HEK293 (cell line): ENCODE results near the gene PABPN1.

Experiments
- CTCF ChIP-seq: fragments of 450-650 bp; formaldehyde crosslinking; IDR thresholded peaks from 2 replicates; pipeline ENCODE4 v1.5.1; 2016; ENCODE audit warnings: missing biosample characterization, missing genetic modification characterization
- GFI1B ChIP-seq: fragments of 450-650 bp; formaldehyde crosslinking; IDR thresholded peaks from 2 replicates; pipeline ENCODE4 v1.5.1; 2016; ENCODE audit warnings: missing biosample characterization, missing genetic modification characterization
- MEIS1 ChIP-seq: sonication (generic); formaldehyde crosslinking; IDR thresholded peaks from 2 replicates; pipeline ENCODE4 v1.8.1; 2022; ENCODE audit warnings: missing genetic modification reagents, mild to moderate bottlenecking, borderline replicate concordance
- SETDB1 ChIP-seq: IDR thresholded peaks from one replicate; pipeline ENCODE4 v1.6.1; 2017; ENCODE audit warnings: mild to moderate bottlenecking, low read length, moderate library complexity, mixed read lengths; ENCODE audit not compliant: insufficient read length
- SP2 ChIP-seq: fragments of 450-650 bp; formaldehyde crosslinking; IDR thresholded peaks from 2 replicates; pipeline ENCODE4 v1.5.1; 2016; ENCODE audit warnings: missing biosample characterization, missing genetic modification characterization
- ZBTB6 ChIP-seq: fragments of 450-650 bp; formaldehyde crosslinking; IDR thresholded peaks from 2 replicates; pipeline ENCODE4 v1.5.1; 2017; ENCODE audit warnings: missing biosample characterization, missing genetic modification characterization
- ZFHX2 ChIP-seq: fragments of 450-650 bp; formaldehyde crosslinking; conservative IDR thresholded peaks from 2 replicates; pipeline ENCODE4 v1.5.1; 2016; ENCODE audit warnings: missing biosample characterization, missing genetic modification characterization
- ZFP69B ChIP-seq: fragments of 450-650 bp; formaldehyde crosslinking; IDR thresholded peaks from 2 replicates; pipeline ENCODE4 v1.5.1; 2016; ENCODE audit warnings: missing biosample characterization, missing genetic modification characterization
- ZIC2 ChIP-seq: fragments of 450-650 bp; formaldehyde crosslinking; IDR thresholded peaks from 2 replicates; pipeline ENCODE4 v1.5.1; 2016; ENCODE audit warnings: missing biosample characterization, missing genetic modification characterization
- ZNF132 ChIP-seq: fragments of 450-650 bp; formaldehyde crosslinking; IDR thresholded peaks from 2 replicates; pipeline ENCODE4 v1.5.1; 2017; ENCODE audit warnings: missing biosample characterization, missing genetic modification characterization, borderline replicate concordance
- ZNF157 ChIP-seq: fragments of 450-650 bp; formaldehyde crosslinking; IDR thresholded peaks from 2 replicates; pipeline ENCODE4 v1.5.1; 2016; ENCODE audit warnings: missing biosample characterization, missing genetic modification characterization
- ZNF169 ChIP-seq: fragments of 450-650 bp; formaldehyde crosslinking; IDR thresholded peaks from 2 replicates; pipeline ENCODE4 v1.5.1; 2016; ENCODE audit warnings: missing biosample characterization, missing genetic modification characterization
- ZNF174 ChIP-seq: fragments of 450-650 bp; formaldehyde crosslinking; IDR thresholded peaks from 2 replicates; pipeline ENCODE4 v1.5.0; 2017; ENCODE audit warnings: missing biosample characterization, mild to moderate bottlenecking, missing genetic modification characterization
- ZNF214 ChIP-seq: fragments of 450-650 bp; formaldehyde crosslinking; IDR thresholded peaks from 2 replicates; pipeline ENCODE4 v1.5.1; 2017; ENCODE audit warnings: missing biosample characterization, mild to moderate bottlenecking, missing genetic modification characterization, borderline replicate concordance
- ZNF23 ChIP-seq: fragments of 450-650 bp; formaldehyde crosslinking; IDR thresholded peaks from 2 replicates; pipeline ENCODE4 v1.5.1; 2016; ENCODE audit warnings: missing biosample characterization, missing genetic modification characterization, borderline replicate concordance
- ZNF248 ChIP-seq: fragments of 450-650 bp; formaldehyde crosslinking; IDR thresholded peaks from 2 replicates; pipeline ENCODE4 v1.5.1; 2017; ENCODE audit warnings: missing biosample characterization, missing genetic modification characterization
- ZNF26 ChIP-seq: fragments of 450-650 bp; formaldehyde crosslinking; IDR thresholded peaks from 2 replicates; pipeline ENCODE4 v1.5.1; 2016; ENCODE audit warnings: missing biosample characterization, missing genetic modification characterization
- ZNF266 ChIP-seq: fragments of 450-650 bp; formaldehyde crosslinking; IDR thresholded peaks from 2 replicates; pipeline ENCODE4 v1.5.1; 2016; ENCODE audit warnings: missing biosample characterization, missing genetic modification characterization, low read depth
- ZNF311 ChIP-seq: fragments of 450-650 bp; formaldehyde crosslinking; IDR thresholded peaks from 2 replicates; pipeline ENCODE4 v1.5.1; 2017; ENCODE audit warnings: missing biosample characterization, missing genetic modification characterization, borderline replicate concordance
- ZNF335 ChIP-seq: fragments of 450-650 bp; formaldehyde crosslinking; conservative IDR thresholded peaks from 2 replicates; pipeline ENCODE4 v1.5.1; 2016; ENCODE audit warnings: missing biosample characterization, missing genetic modification characterization
- ZNF416 ChIP-seq: fragments of 450-650 bp; formaldehyde crosslinking; IDR thresholded peaks from 2 replicates; pipeline ENCODE4 v1.5.1; 2016; ENCODE audit warnings: missing biosample characterization, missing genetic modification characterization
- ZNF449 ChIP-seq: fragments of 450-650 bp; formaldehyde crosslinking; IDR thresholded peaks from 2 replicates; pipeline ENCODE4 v1.5.1; 2017; ENCODE audit warnings: missing biosample characterization, mild to moderate bottlenecking, missing genetic modification characterization, moderate library complexity
- ZNF501 ChIP-seq: fragments of 450-650 bp; formaldehyde crosslinking; IDR thresholded peaks from 2 replicates; pipeline ENCODE4 v1.5.1; 2016; ENCODE audit warnings: missing biosample characterization, missing genetic modification characterization
- ZNF555 ChIP-seq: fragments of 450-650 bp; formaldehyde crosslinking; conservative IDR thresholded peaks from 2 replicates; pipeline ENCODE4 v1.5.1; 2017; ENCODE audit warnings: missing biosample characterization, mild to moderate bottlenecking, missing genetic modification characterization, inconsistent platforms
- ZNF645 ChIP-seq: fragments of 450-650 bp; formaldehyde crosslinking; IDR thresholded peaks from 2 replicates; pipeline ENCODE4; 2016; ENCODE audit warnings: missing biosample characterization, missing genetic modification characterization
- ZNF658 ChIP-seq: fragments of 450-650 bp; formaldehyde crosslinking; IDR thresholded peaks from 2 replicates; pipeline ENCODE4; 2016; ENCODE audit warnings: missing biosample characterization, missing genetic modification characterization
- ZNF677 ChIP-seq: fragments of 450-650 bp; IDR thresholded peaks from 2 replicates; pipeline ENCODE4 v1.5.0; 2018; ENCODE audit warnings: missing biosample characterization, mild to moderate bottlenecking, missing genetic modification characterization, moderate library complexity
- ZNF692 ChIP-seq: fragments of 450-650 bp; formaldehyde crosslinking; IDR thresholded peaks from 2 replicates; pipeline ENCODE4 v1.5.1; 2016; ENCODE audit warnings: missing biosample characterization, missing genetic modification characterization
- ZNF785 ChIP-seq: fragments of 450-650 bp; formaldehyde crosslinking; IDR thresholded peaks from 2 replicates; pipeline ENCODE4 v1.5.1; 2016; ENCODE audit warnings: missing biosample characterization, missing genetic modification characterization

The PABPN1 gene

DNA sequence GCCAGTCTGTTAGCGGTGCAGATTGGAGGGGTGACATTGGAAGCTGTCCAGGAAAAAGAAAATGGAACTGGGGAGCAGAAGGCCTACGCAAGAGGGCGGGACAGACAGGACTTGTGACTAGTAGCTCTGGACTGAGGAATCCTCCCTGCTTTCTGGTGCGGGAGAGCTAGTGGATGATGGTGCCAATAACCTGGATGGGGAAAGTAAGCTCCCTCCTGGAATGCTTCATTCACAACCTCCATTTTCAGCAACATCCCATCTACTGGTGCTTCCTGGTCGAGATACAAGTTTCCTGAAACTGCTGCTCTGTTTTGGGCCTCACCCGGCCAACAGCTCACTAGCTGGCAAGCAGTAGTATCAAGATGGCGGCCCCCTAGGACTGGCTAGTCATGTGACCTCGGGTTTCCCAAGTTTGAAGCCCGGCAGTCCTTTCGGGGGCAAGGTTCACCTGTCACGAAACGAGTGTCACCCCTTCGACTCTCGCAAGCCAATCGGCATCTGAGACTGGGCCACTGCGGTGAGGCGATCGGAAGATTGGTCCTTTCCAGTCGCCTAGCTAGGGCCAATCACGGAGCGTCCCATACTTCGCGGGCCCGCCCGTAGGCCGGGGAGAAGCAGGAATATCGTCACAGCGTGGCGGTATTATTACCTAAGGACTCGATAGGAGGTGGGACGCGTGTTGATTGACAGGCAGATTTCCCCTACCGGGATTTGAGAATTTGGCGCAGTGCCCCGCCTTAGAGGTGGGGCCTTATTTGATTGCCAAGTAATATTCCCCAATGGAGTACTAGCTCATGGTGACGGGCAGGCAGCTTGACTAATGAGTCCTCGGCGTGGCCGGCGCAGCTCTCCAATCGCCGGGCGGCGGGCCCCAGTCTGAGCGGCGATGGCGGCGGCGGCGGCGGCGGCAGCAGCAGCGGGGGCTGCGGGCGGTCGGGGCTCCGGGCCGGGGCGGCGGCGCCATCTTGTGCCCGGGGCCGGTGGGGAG is at the start of gene PABPN1 (continued):
- TF ChIP-seq ZNF174 (no peak), ZNF23 (no peak), ZNF26 (no peak), ZNF416 (tag by site-specific recombination) (no peak), ZNF266 (tag by site-specific recombination) (peak; percentile 79; the same call in 1 of the 2 replicates), SP2 (tag by site-specific recombination) (peak; percentile 98), ZNF645 (tag by site-specific recombination) (no peak), CTCF (tag by site-specific recombination) (no peak), SETDB1 (no peak), ZFHX2 (tag by site-specific recombination) (no peak), ZNF169 (tag by site-specific recombination) (no peak), ZFP69B (tag by site-specific recombination) (no peak), ZNF555 (tag by site-specific recombination) (no peak), ZNF658 (no peak), ZNF311 (no peak), ZNF132 (no peak), ZNF449 (tag by site-specific recombination) (0 out of 2 replicates have a peak, but pooled peaks have one; percentile 40), ZNF248 (tag by site-specific recombination) (no peak), ZNF785 (tag by site-specific recombination) (no peak), ZNF214 (no peak), ZIC2 (no peak), MEIS1 (no peak), ZNF157 (tag by site-specific recombination) (no peak), ZNF335 (tag by site-specific recombination) (peak; percentile 45; the same call in 1 of the 2 replicates), ZNF677 (no peak), GFI1B (tag by site-specific recombination) (no peak), ZNF501 (tag by site-specific recombination) (no peak; the same call in 1 of the 2 replicates), ZNF692 (tag by site-specific recombination) (peak; percentile 63), ZBTB6 (tag by site-specific recombination) (no peak)
